ENCODE results near the gene FAM78B. TPM values are rescaled to one million over a fixed set of nuclear protein-coding genes. Genes with fewer than 3 reads are reported as not detected.

FAM78B gene
- total RNA-seq, 1 experiment from 2014 or later, result 0.41 TPM

DNA sequence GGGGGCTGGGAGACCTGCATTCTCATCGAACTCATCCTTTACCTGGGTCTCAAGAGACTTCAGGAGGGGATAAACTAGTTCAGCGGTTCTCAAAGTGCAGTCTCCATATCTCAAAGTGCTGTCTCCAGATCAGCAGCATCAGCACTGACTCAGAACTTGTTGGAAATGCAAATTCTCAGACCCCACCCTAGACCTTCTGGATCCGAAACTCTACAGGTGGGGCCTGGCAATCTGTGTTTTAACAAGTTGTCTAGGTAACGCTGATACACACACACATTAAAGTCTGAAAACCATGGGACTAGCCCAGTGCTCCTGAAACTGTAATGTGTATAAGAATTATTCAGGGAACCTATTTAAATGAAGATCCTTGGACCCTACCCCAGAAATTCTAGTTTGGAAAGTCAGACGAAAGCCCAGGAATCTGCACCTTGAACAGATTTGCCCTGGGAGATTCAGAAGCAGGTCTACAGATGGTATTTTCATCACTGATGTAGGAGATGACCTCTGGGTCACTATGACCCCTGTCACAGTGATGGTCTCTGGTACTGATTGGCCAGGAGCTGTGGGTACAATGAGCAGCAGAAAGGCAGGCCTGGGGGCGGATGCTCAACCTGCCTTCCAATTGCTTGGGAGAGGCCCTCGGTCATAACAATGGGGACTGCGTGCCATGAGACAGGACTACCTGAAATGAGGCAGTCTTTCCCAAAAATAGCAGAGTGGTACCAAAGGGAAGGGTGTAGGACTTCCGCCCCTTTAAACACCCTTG, 127.2 kb downstream of the FAM78B start:
- H3K36me3 ChIP-seq (ENCODE audit: control insufficient read depth, insufficient read depth, low read length), result no peaks in the 10 kb centered on the region
- TF ChIP-seq, protein P1, sequence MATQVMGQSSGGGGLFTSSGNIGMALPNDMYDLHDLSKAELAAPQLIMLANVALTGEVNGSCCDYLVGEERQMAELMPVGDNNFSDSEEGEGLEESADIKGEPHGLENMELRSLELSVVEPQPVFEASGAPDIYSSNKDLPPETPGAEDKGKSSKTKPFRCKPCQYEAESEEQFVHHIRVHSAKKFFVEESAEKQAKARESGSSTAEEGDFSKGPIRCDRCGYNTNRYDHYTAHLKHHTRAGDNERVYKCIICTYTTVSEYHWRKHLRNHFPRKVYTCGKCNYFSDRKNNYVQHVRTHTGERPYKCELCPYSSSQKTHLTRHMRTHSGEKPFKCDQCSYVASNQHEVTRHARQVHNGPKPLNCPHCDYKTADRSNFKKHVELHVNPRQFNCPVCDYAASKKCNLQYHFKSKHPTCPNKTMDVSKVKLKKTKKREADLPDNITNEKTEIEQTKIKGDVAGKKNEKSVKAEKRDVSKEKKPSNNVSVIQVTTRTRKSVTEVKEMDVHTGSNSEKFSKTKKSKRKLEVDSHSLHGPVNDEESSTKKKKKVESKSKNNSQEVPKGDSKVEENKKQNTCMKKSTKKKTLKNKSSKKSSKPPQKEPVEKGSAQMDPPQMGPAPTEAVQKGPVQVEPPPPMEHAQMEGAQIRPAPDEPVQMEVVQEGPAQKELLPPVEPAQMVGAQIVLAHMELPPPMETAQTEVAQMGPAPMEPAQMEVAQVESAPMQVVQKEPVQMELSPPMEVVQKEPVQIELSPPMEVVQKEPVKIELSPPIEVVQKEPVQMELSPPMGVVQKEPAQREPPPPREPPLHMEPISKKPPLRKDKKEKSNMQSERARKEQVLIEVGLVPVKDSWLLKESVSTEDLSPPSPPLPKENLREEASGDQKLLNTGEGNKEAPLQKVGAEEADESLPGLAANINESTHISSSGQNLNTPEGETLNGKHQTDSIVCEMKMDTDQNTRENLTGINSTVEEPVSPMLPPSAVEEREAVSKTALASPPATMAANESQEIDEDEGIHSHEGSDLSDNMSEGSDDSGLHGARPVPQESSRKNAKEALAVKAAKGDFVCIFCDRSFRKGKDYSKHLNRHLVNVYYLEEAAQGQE (IDR thresholded peaks at IDR 0.05; ENCODE audit: insufficient read depth in 1 of 2, low read depth in 2 of 2, low read length in 1 of 2), result no peak
- TF ChIP-seq POLR2AphosphoS5 (IDR thresholded peaks at IDR 0.05; ENCODE audit: low read depth, low read length) (no peak), SIN3A (IDR thresholded peaks at IDR 0.05; ENCODE audit: borderline replicate concordance, insufficient read depth, low read depth, low read length) (no peak), TCF7L2 (IDR thresholded peaks at IDR 0.05; ENCODE audit: low read depth, low read length) (no peak)
- TF ChIP-seq, protein P2, sequence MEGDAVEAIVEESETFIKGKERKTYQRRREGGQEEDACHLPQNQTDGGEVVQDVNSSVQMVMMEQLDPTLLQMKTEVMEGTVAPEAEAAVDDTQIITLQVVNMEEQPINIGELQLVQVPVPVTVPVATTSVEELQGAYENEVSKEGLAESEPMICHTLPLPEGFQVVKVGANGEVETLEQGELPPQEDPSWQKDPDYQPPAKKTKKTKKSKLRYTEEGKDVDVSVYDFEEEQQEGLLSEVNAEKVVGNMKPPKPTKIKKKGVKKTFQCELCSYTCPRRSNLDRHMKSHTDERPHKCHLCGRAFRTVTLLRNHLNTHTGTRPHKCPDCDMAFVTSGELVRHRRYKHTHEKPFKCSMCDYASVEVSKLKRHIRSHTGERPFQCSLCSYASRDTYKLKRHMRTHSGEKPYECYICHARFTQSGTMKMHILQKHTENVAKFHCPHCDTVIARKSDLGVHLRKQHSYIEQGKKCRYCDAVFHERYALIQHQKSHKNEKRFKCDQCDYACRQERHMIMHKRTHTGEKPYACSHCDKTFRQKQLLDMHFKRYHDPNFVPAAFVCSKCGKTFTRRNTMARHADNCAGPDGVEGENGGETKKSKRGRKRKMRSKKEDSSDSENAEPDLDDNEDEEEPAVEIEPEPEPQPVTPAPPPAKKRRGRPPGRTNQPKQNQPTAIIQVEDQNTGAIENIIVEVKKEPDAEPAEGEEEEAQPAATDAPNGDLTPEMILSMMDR (IDR thresholded peaks at IDR 0.05), result no peak
- POLR2A ChIA-PET, result interaction anchor here (0.6 kb wide), 1 partner anchor 10 kb away, joined by 5 read pairs; no protein-coding TSS in a partner anchor

DNA sequence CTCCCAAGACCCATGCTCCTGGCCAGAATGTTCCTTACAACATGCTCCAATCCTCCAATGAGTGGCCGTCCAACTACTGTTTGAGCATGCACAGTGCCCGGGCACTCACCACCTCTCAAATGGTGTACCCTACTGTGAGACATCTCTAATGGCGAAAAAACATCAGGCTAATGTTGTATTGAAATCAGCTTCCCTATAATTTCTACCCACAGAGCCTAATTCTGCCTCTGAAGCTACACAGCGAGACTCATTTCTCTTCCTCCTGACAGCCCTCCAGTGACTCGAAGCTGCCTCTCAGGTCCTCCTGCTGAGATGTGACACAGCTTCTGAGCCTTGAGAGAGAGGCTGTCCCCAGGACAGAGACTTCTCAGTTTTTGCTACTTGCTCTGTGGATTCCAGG, 130.7 kb downstream of the FAM78B start:
- no peak for TF ChIP-seq TCF7L2 (IDR thresholded peaks at IDR 0.05; ENCODE audit: low read depth, low read length)
- TF ChIP-seq, protein P2 (IDR thresholded peaks at IDR 0.05), result no peak
- no peak for TF ChIP-seq POLR2AphosphoS5 (IDR thresholded peaks at IDR 0.05; ENCODE audit: low read depth, low read length)
- no peak for TF ChIP-seq SIN3A (IDR thresholded peaks at IDR 0.05; ENCODE audit: borderline replicate concordance, insufficient read depth, low read depth, low read length)
- TF ChIP-seq, protein P1 (IDR thresholded peaks at IDR 0.05; ENCODE audit: insufficient read depth in 1 of 2, low read depth in 2 of 2, low read length in 1 of 2), result no peak
- no peak overlapping the region for H3K27ac ChIP-seq (ENCODE audit: low read length)
- in situ Hi-C loops (cut with HindIII; ENCODE audit: low pct_unique_long_range_greater_than_20kb, low sequenced_read_pairs), result no loop called here
- BruUV-seq (replicated peaks), result no TSS peak
- H3K27me3 ChIP-seq (ENCODE audit: control insufficient read depth, insufficient read depth, low read length), result no peaks in the 10 kb centered on the region
- H3K9me3 ChIP-seq (ENCODE audit: control insufficient read depth, insufficient read depth, low read depth, low read length), result no peaks in the 10 kb centered on the region
- no peaks in the 10 kb centered on the region for H3K4me1 ChIP-seq (ENCODE audit: control insufficient read depth, insufficient read depth, low read length)
- no peak overlapping the region for H3K4me3 ChIP-seq (ENCODE audit: low read depth in 2 of 2, low read length in 2 of 2)
- POLR2A ChIA-PET, result no interaction called here
- no peak for DNase-seq (ENCODE audit: low read depth, low spot score)
- no peaks in the 10 kb centered on the region for H3K36me3 ChIP-seq (ENCODE audit: control insufficient read depth, insufficient read depth, low read length)
- no peak for ATAC-seq
- intact Hi-C loops (cut with micrococcal nuclease; ENCODE audit: unreplicated experiment), result no loop called here
- CTCF ChIA-PET, result interaction anchor here (0.8 kb wide), 1 partner anchor 112 kb away, joined by 3 read pairs; no protein-coding TSS in a partner anchor

More for the DNA sequence above, 127.2 kb downstream of the FAM78B start:
- in situ Hi-C loops (cut with HindIII; ENCODE audit: low pct_unique_long_range_greater_than_20kb, low sequenced_read_pairs), result no loop called here
- Histone ChIP-seq H3K4me1 (ENCODE audit: control insufficient read depth, insufficient read depth, low read length) (no peaks in the 10 kb centered on the region), H3K4me3 (ENCODE audit: low read depth in 2 of 2, low read length in 2 of 2) (no peak overlapping the region), H3K27me3 (ENCODE audit: control insufficient read depth, insufficient read depth, low read length) (no peaks in the 10 kb centered on the region), H3K27ac (ENCODE audit: low read length) (no peak overlapping the region), H3K9me3 (ENCODE audit: control insufficient read depth, insufficient read depth, low read depth, low read length) (no peaks in the 10 kb centered on the region)
- CTCF ChIA-PET, result no interaction called here
- no TSS peak for BruUV-seq (replicated peaks)
- ATAC-seq (no peak), DNase-seq (ENCODE audit: low read depth, low spot score) (no peak)
- intact Hi-C loops (cut with micrococcal nuclease; ENCODE audit: unreplicated experiment), result no loop called here
